ENCODE measurements around the gene HLCS. TPM values are rescaled to one million over a fixed set of nuclear protein-coding genes. Genes with fewer than 3 reads are reported as not detected.
"Not testable (repeated sequence)": the region's sequence is repeated elsewhere in the genome, so short reads cannot be mapped to it uniquely, and the experiment has no call there.

The HLCS gene
- total RNA-seq, 1 donor: 11.0 TPM

DNA sequence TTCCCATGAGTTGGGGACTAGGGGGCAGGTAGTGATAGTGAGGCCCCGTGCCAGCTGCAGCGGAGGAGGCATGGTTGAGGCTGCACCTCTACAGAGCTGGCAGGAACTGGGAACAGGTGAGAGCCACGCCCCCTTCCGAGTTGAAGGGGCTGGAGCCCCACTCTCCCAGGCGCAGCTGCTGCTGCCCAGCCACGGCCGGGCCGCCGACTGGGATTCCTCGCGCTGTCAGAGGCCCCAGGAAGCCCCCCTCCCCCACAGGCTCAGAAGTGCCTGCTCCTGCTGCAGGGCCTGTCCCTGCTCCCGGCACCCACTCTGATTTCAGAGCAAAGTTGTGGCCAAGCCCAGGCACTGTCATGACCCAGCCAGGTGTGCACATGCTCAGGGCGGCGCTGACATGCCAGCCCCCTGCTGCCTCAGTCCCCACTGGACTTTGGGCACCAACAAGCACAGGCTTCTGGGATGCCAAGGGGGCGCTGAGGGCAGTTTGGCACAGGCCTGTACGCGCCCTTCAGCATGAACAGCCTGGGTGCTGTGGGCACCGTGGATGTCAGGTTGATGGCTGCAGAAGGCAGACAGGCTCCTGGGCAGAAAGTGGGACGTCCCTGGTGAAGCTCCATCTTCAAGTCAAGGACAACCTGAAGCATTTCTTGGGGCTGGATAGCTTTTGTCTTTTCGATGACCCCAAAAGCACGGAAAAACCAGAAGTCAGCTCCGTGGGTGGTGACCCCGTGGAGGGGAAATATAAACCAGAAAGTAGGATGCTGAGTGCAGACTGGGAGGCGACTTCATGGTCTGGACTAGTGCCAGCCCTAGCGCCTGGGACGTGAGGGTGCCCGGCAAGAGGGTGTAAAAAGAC lies 146.1 kb downstream of the HLCS start:
- DNase-seq (ENCODE audit: low read depth in 2 of 3, low spot score in 2 of 3): no peak

DNA sequence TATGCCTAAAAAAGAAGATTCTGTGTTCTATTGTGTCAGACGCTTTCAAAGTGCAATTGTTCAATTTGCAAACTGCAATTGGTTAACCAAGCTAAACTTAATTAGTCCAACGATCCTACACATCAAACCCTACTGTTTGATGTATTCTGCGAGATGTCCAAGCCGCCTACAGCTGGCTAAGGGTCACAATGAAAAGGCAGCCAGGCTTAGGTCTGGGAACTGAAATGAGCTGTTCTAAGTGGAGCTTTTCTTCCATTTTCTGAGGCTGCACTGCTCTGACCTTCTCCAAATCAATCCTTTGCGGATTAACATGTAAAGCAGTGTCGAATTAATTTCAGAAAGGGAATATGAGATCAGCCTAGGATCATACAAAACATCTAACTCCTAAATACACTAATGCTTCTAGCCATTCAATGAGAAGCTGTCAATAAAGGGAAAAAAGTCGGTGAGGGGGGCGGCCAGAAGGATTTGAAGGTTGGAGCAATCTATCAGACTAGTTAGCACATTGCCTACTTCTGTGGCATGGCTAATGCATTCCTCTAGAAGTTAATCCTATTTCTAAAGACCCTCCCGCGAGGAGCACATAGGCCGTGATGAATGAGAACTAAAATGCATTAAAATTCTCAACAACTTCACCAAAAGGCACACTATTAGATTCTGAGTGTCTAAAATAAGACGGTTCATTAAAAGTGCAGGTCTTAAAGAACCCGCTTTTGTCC lies 148.6 kb downstream of the HLCS start:
- no peak for DNase-seq (ENCODE audit: low read depth in 2 of 3, low spot score in 2 of 3)

DNA sequence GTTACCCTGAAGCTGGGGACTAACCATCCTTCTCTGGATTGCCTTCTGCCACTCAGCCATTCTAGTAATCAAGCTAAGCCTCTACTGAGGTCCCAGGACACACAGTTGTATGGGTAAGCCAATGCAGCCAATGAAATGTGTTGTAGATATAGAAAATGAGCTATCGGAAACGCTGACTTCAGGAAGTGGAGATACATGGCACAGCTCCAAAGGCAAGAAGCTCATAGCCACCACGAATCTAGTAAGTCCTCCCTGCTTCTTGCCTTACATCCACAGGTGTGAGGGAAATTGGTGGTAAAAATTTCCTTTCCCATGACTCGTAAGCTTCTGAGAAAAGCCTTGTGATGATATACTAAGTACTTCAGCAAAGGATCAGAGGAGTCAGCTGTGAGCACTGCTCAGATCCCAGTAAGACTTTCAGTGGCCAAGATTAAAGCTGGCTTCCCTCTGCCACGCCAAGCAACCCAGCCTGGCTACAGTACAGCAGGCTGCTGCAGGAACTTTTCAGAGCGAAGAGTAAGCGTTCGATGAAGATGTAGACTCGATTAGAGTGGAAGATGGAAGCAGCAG lies 149.8 kb downstream of the HLCS start:
- no peak for DNase-seq (ENCODE audit: low read depth in 2 of 3, low spot score in 2 of 3)

DNA sequence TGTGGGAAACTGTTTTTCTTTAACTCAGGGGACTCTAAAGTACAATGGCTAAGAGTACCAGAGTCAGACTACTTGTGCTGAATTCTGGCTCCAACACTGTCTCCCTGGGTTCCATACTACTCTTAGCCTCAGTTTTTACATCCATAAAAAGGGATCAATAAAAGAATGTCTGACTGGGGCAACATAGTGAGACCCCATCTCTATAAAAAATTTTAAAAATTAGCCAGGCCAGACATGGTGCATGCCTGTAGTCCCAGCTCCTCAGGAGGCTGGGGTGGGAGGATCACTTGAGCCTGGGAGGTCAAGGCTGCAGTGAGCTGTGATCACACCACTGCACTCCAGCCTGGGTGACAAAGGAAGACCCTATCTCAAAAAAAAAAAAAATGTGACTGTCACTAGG lies 150.4 kb downstream of the HLCS start:
- not testable (repeated sequence) for DNase-seq (ENCODE audit: low read depth in 2 of 3, low spot score in 2 of 3)

DNA sequence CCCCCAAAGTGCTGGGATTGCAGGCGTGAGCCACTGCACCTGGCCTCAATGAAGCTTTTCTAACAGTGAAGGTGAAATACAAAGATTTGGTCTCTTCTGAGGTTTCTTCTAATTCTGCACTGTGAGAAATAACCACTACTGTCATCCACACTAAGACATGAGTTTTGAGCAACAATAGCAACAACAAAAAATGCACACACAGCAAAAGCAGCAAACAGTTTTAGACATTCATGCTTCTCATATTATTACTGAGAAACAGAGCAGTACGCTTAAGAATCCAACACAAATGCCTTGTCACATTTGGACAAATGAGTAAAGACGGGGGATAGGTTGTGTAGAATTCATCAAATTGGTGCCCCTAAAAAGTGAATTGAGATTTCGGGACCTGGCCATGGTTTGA lies 151.2 kb downstream of the HLCS start:
- DNase-seq (ENCODE audit: low read depth in 2 of 3, low spot score in 2 of 3): no peak

DNA sequence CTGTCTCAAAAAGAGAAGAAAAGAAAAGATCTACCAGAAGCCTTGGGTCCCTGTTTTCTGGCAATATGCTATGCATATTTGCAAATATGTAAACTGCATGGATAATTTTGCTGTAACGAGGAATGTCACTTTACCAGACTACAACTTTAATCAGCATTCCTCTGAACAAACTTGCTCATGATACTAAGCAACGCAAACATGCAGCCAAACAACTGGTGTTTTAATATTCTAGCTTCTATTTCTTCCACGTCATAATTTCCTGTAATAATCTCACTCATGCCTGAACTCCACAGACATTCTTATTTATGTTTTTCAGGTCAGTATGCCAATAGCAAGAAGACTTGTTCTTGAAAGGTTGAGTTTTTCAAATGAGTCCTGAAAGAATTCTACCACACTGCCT lies 153.4 kb downstream of the HLCS start:
- no peak for DNase-seq (ENCODE audit: low read depth in 2 of 3, low spot score in 2 of 3)

DNA sequence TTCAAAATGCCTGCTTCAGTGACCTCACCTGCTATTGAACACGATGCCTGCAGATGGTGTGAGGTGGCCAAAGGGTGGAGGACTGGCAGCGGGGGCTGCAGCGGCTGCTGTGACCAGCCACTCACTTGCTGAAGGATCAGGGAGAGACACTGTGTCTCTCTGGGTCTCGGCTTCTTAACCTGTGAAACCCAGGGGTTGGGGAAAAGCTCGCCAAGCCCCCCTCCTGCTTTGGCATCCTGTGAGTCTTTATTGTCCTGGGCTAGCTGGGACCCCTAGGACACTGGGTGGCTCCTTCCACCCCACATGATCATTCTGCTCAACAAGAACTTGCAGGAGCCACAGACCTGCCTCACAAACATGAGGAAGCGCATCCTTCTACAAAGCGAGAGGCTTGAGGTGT lies 154.7 kb downstream of the HLCS start:
- DNase-seq (ENCODE audit: low read depth in 2 of 3, low spot score in 2 of 3): no peak

DNA sequence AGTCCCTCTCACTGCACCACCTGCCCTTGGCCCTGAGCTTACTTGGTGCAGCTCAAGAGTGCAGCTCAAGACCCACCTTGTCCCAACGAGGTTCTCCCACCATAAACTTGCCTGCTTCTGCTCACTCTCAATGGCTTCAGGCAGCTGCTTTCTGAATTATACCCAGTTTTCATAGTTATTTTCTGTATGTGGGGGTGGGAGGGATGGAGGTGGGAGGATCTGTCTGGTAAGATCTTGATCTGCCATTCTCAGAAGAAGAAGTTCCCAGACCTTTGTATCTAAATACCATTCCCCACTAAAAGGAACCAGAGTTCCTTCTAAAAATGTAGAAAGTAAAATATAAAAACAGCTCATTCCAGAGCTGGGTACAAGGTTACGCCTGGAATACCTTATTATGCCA lies 156.0 kb downstream of the HLCS start:
- DNase-seq (ENCODE audit: low read depth in 2 of 3, low spot score in 2 of 3): no peak

DNA sequence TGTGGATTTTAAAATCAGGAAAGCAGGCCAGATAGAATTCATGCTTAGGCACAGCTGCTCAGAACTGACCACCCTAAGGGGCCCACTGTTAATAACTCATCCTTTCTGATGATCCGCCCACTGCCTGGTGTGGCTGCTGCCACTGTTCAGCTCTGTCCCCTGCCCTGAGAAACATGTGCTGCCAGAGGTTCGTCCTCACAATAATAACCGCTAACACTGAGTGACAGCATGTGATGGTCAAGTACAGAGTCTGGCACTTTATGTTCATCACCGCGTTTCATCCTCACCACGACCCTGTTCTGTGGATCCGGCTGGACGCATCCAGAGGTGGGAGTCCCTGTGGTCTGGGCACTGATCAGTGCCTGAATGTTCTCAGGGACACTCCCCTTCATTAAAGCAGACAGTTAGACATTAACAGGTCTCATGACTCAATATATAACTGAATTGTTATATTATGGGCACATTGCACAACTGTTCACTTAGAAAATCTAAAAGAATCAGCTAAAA lies 159.0 kb downstream of the HLCS start:
- DNase-seq (ENCODE audit: low read depth in 2 of 3, low spot score in 2 of 3): no peak

DNA sequence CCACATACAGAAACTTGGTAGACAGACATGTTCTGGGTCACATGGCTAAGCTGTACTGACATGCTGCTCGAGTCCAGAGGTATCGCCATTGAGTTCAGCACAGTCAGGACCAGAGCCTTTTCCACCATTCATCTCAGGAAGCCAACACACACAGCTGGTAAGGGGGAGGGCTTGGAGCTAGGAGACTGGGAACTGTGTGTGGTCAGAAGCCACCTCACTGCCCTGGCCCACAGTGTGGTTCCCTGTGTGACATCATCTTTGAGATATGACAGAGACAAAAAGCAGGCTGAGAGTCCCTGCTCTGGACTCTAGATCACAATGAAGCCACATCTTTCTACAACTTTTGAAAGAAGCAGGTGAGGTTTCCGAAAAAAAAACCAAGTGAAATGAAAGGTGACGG lies 160.4 kb downstream of the HLCS start:
- no peak for DNase-seq (ENCODE audit: low read depth in 2 of 3, low spot score in 2 of 3)

DNA sequence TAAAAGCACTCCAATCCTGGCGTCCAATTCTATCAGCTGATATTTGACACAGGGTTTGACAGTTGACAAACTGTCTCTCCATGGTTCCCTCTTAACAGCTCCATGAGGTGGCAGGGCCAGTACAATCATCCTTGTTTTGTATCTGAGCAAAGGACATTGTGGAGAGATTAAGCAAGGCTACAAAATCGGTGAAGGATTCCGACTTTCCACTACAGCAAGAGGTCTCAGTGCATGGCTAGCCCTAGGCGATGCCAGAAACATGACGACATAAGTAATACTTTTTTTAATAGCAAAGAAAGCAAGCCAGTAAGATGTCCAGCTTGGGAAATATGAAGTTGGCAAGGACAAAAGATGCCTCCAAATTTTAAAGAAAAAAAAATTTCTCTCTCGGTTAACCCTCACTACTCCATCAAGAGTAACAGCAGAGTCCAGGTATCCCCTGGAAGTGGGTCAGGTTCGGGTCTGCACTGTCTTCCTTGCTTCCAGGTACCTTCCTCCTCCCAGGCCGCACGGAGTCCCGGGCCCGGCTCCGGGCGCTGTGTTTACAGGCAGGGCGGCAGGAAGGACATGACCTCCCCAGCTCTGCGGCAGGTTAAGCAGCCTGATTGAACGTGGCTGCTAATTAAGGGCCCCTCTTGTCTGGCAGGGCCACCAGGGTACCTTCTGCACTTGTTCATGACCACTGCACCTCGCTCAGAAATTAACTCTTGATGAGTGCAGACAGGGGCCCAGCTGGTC lies 161.4 kb downstream of the HLCS start:
- DNase-seq (ENCODE audit: low read depth in 2 of 3, low spot score in 2 of 3): no peak

DNA sequence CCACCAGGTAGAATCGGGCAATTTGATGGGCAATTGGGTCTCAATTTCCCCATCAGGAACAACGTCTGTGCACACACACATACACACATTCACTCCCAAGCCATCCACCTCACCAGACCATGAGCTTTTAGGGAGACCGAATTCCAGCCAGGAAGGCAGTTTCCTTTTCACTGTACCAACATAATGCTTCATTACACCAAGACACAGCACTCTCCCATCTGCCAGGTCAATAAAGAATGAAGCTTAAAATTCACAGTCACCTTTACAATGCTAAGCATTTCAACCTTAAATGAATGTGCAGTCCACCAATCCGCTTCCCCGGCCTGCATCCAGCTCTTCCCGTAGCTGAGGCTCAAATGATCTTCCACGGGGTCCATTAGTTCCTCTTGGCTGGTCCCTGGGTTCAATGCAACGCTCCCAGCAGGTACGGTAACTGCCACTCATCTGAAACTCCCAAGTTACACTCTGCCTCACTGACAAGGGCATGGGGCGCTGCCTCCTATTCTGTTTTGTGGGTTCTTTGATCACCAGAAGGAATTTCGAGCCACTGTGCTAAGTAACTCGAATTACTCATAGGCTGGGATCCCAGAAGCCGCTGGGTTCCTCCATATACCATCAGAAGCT lies 162.5 kb downstream of the HLCS start:
- DNase-seq (ENCODE audit: low read depth in 2 of 3, low spot score in 2 of 3): no peak

DNA sequence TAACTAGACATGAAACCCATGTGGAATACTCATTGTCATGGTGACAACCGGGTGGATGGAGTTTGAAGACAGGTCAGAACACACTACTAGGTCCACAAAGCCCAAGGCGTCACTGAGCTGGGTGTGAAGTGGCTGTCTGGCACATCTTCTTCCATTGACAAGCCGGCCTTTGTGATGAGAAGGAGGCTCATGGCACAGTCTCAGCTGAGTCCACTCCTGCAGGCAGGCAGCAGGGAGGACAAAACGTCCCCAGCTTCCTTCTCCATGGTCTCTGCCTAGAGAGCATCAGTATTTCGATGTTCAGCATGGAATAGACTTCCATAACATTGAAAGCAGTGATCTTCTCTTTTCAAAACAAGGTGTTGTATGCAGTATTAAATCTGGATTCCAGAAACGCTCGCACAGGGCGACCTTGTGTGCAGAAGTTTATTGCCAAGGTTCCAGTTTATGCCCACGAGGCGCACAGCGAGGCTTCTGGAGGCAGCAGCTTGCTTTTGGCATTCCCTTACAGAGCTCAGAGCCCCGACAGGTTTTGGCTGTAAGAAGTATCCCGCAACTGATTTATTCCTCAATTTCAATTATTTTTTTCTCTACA lies 163.3 kb downstream of the HLCS start:
- no peak for DNase-seq (ENCODE audit: low read depth in 2 of 3, low spot score in 2 of 3)

DNA sequence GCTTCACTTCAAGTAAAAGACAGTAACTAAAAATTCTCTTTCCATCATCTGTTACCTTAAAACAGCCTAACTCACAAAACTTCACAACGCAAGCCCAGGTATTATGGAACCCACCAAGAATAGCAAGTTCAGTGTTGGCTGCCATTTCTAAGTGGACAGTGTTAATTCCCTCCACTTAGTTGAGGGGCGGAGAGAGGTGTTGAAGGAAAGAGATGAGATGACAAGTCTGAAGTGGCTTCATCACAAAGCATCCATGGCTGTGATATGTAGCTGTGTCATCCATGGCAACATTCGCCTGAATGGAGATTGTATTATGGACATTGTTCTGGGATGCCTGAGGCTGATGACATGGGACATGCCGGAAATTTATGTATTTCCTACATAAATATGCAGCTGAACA lies 165.7 kb downstream of the HLCS start:
- DNase-seq (ENCODE audit: low read depth in 2 of 3, low spot score in 2 of 3): no peak

DNA sequence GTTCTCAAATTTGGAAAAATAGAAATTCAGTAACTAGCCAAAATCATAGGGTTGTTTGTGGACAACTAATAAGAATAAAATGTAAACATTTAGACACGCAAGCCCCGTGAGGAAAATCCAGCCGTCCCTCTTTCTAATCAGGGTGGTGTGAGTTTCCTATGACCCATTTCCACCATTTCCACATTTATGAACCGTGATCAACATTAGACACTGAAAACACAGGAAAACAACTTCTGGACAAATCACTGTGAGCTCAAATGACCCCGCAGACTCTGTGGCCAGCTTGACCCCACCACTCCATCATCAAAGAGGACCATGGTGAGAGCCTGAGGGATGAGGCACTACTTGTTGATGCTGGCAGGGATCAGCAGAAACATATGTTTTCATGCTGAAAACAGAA lies 166.6 kb downstream of the HLCS start:
- no peak for DNase-seq (ENCODE audit: low read depth in 2 of 3, low spot score in 2 of 3)

DNA sequence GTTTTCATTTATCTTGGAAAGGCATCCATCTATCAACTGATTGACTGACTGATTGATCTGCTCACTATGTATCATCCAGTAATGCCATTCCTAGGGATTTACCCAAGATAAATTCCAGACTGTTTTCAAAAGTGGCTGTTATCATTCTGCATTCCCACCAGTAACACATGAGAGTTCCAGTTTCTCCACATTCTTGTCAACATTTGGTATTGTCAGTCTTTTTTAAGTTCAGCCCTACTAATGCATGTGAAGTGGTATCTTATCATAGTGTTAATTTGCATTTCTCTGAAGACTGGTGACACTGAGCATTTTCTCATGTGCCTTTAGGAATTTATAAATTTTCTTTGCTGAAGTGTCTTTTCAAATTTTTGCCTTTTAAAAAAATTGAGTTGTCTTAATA lies 168.0 kb downstream of the HLCS start:
- DNase-seq (ENCODE audit: low read depth in 2 of 3, low spot score in 2 of 3): no peak

DNA sequence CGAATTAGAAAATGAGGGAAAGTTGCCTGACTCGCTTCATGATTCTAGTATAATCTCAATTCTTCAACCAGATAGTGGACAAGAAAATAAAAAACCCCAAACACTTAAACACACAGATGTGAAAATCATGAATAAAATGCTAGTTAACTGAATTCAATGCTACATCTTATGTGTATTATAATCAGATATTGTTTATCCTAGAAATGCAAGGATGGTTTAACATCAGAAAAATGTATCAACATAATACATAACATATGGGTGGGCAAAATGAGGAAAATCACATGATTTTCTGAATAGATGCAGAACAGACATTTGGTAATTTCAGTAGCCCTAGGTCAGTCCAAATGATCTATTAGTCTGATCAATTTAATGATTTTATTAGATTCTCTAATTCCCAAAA lies 170.4 kb downstream of the HLCS start:
- no peak for DNase-seq (ENCODE audit: low read depth in 2 of 3, low spot score in 2 of 3)

DNA sequence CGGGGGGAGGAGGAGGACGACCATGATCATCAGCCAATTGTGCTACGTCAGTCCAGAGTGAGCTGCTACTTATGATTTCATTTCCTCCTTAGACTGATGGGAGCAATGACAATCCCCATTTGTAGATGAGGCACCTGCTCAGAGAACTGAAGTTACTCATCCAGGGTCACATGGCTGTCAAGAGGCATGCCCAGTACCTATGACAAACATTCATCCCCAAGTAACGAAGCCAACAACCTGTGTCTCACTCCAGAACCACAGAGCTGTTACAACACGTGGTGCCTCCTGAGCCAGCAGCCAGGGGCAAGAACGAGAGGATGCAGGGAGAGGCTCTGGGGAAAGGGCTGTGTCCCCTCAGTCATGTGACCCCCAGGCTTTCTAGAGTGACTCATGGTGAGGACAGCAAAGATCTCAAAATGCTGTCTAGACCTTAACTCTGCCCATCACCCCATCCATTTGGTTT lies 173.9 kb downstream of the HLCS start:
- no peak for DNase-seq (ENCODE audit: low read depth in 2 of 3, low spot score in 2 of 3)

DNA sequence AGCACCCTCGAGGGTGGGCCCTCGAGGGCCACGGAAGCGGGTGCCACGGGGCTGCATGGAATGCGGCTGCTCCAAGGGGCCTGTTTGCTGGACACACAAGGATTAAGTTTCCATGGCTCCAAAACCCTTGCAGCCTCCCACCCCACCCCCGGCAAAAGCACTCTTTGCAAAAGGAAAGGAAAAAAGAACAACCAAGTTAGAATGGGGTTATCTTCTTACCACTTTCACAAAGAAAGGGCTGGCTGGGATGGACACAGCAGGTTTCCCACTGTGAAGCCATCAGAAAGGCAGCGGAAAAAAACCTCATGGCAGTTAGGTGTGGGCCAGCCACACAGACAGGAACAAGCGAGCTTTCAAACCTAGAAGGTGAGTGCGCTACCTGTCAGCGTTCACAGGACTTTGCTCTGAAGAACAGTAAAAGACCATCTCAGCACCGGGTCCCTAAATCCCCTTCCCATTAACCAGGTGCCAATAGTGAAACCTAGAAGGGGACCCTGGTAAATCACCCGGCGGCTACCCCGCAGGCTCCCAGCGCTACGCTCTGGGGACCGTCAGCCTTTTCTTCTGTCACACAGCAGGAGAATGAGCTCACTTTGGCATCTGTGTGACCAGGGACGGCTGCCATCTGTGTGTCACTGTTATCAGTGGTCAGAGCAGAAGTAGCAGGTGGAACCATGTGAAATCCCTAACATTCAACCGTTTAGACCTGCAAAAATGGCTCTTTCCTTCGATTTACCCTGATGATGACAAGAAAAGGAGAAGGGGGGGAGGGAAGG lies 174.6 kb downstream of the HLCS start:
- no peak for DNase-seq (ENCODE audit: low read depth in 2 of 3, low spot score in 2 of 3)

Measured in hematopoietic multipotent progenitor cell (in vitro differentiated cells).